ENCODE measurements around the gene OGA. TPM values are rescaled to one million over a fixed set of nuclear protein-coding genes. Genes with fewer than 3 reads are reported as not detected.

OGA gene
- total and polyA plus RNA-seq, 9 of the 15 experiments (the other 6 are each of a cell fraction or from before 2014, with no cell fraction given) = 13.5 to 73.5 (median 59.5) TPM

DNA sequence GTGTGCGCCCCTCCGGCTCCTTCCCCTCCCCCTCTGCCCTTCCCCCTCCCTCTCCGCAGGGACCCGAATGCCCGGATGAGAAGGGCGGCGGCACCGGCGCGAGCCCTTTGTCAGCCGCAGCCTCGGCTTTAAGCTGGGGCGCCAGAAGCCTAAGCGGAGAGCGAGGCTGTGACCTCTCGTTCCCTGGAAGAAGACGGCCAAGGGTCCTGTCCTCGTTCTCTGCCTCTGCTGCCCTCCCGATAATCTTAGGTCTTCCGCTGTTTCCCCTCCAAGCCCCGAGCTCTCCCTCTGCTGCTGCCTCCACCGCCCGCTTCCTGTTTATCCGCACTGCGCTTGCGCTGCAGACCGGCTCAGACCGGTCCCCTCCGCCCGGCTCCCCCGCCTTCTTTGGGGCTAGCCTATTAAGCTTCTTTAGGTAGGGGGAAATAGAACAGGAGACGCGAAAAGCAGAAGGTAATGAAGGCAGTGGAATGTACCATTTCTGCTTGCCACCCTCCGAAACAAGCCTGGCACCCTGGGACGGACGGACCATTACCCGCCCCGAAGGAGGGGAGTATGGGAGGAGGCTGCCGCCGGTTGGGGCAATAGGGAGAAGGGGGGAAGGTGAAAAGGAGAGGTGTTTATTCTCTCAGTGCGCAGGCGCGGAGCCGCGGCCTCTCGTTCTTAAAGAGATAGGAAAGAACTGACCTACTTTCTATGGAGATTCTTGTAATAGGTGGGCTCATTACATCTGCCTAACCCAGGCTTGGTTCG is at the start of gene OGA (continued):
- TF ChIP-seq KLF16 (IDR thresholded peaks at IDR 0.05) (peak; percentile 100), ZBTB8A (IDR thresholded peaks at IDR 0.05; ENCODE audit: partially characterized antibody) (no peak), SRSF1 (IDR thresholded peaks at IDR 0.05; ENCODE audit: low read depth, low read length) (no peak), WHSC1 (IDR thresholded peaks at IDR 0.05; ENCODE audit: low read length) (no peak), ESRRA (IDR thresholded peaks at IDR 0.05; ENCODE audit: borderline replicate concordance, low read depth) (no peak), NFYB (IDR thresholded peaks at IDR 0.05; ENCODE audit: extremely low read depth, insufficient read length) (no peak), DMBX1 (CRISPR knock-in tag; IDR thresholded peaks at IDR 0.05; ENCODE audit: borderline replicate concordance) (no peak), ZNF778 (CRISPR knock-in tag; IDR thresholded peaks at IDR 0.05) (no peak), TEAD1 (CRISPR knock-in tag; IDR thresholded peaks at IDR 0.05) (peak in 1 of 2 experiments; percentile 42; a peak in 1 of 4 replicates), C11orf30 (IDR thresholded peaks at IDR 0.05; ENCODE audit: low read depth) (0 out of 2 replicates have a peak, but pooled peaks have one; percentile 5), TAL1 (IDR thresholded peaks at IDR 0.05) (no peak), TFAM (CRISPR knock-in tag; conservative IDR thresholded peaks at IDR 0.05) (no peak), SETDB1 (IDR thresholded peaks at IDR 0.05; ENCODE audit: low read length) (no peak), ZNF324 (CRISPR knock-in tag; IDR thresholded peaks at IDR 0.05) (no peak), MED1 (CRISPR knock-in tag; IDR thresholded peaks at IDR 0.05; ENCODE audit: borderline replicate concordance) (no peak), ZFP1 (CRISPR knock-in tag; IDR thresholded peaks at IDR 0.05) (no peak), ETS2 (tag; IDR thresholded peaks at IDR 0.05; ENCODE audit: borderline replicate concordance, poor library complexity, severe bottlenecking) (no peak), CC2D1A (IDR thresholded peaks at IDR 0.05) (peak; percentile 28; the same call in 1 of the 2 replicates), GATAD2A (IDR thresholded peaks at IDR 0.05) (no peak; the same call in 1 of the 2 replicates), POLR2H (tag; IDR thresholded peaks at IDR 0.05; ENCODE audit: low read depth) (peak; percentile 92), NEUROD1 (IDR thresholded peaks at IDR 0.05; ENCODE audit: borderline replicate concordance, low read depth, low read length, partially characterized antibody) (peak; percentile 80), NFXL1 (CRISPR knock-in tag; IDR thresholded peaks at IDR 0.05) (no peak)
- TF ChIP-seq, protein P1, sequence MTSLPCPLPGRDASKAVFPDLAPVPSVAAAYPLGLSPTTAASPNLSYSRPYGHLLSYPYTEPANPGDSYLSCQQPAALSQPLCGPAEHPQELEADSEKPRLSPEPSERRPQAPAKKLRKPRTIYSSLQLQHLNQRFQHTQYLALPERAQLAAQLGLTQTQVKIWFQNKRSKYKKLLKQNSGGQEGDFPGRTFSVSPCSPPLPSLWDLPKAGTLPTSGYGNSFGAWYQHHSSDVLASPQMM (CRISPR knock-in tag; IDR thresholded peaks at IDR 0.05) = no peak
- TF ChIP-seq, protein P2, sequence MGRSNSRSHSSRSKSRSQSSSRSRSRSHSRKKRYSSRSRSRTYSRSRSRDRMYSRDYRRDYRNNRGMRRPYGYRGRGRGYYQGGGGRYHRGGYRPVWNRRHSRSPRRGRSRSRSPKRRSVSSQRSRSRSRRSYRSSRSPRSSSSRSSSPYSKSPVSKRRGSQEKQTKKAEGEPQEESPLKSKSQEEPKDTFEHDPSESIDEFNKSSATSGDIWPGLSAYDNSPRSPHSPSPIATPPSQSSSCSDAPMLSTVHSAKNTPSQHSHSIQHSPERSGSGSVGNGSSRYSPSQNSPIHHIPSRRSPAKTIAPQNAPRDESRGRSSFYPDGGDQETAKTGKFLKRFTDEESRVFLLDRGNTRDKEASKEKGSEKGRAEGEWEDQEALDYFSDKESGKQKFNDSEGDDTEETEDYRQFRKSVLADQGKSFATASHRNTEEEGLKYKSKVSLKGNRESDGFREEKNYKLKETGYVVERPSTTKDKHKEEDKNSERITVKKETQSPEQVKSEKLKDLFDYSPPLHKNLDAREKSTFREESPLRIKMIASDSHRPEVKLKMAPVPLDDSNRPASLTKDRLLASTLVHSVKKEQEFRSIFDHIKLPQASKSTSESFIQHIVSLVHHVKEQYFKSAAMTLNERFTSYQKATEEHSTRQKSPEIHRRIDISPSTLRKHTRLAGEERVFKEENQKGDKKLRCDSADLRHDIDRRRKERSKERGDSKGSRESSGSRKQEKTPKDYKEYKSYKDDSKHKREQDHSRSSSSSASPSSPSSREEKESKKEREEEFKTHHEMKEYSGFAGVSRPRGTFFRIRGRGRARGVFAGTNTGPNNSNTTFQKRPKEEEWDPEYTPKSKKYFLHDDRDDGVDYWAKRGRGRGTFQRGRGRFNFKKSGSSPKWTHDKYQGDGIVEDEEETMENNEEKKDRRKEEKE (IDR thresholded peaks at IDR 0.05; ENCODE audit: borderline replicate concordance in 1 of 2, control insufficient read depth in 1 of 2, low read depth in 2 of 2, low read length in 1 of 2) = peak in 1 of 2 experiments; percentile 94; a peak in 2 of 4 replicates
- TF ChIP-seq, protein P3, sequence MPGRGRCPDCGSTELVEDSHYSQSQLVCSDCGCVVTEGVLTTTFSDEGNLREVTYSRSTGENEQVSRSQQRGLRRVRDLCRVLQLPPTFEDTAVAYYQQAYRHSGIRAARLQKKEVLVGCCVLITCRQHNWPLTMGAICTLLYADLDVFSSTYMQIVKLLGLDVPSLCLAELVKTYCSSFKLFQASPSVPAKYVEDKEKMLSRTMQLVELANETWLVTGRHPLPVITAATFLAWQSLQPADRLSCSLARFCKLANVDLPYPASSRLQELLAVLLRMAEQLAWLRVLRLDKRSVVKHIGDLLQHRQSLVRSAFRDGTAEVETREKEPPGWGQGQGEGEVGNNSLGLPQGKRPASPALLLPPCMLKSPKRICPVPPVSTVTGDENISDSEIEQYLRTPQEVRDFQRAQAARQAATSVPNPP (IDR thresholded peaks at IDR 0.05; ENCODE audit: borderline replicate concordance, insufficient read depth, insufficient read length) = no peak

All from K562 (cell line).